OCI-LY7 (cell line): ENCODE measurements around the gene EXOC1L. TPM values are rescaled to one million over a fixed set of nuclear protein-coding genes. Genes with fewer than 3 reads are reported as not detected.

Experiments used
- BruUV-seq: library from RNA; stranded (reverse); fragments of 400-500 nt; replicated peaks from 2 replicates; lab custom pipeline; 2021; lab: Mats Ljungman, UMichigan
- CTCF ChIA-PET: fragments of 300-600 bp; sonication (Branson Sonifier 250); formaldehyde crosslinking; loops from one replicate; lab custom pipeline; 2022; ENCODE audit warnings: antibody characterized with exemption; ENCODE audit not compliant: unreplicated experiment; lab: Charles Lee
- POLR2A ChIA-PET: fragments of 300-600 bp; sonication (Branson Sonifier 250); formaldehyde crosslinking; loops from one replicate; lab custom pipeline; 2022; ENCODE audit warnings: antibody characterized with exemption; lab: Charles Lee
- DNase-seq: peaks from one replicate; pipeline ENCODE4 v3.0.0-alpha.2; 2015; ENCODE audit warnings: low spot score
- H2AFZ ChIP-seq: fragments of 200-600 bp; sonication (generic), shearing (Covaris generic); 2 replicates; pipeline ENCODE4 v1.6.1; 2014; ENCODE audit warnings: mild to moderate bottlenecking, antibody characterized with exemption, low read length, moderate library complexity
- H3K27ac ChIP-seq: fragments of 200-600 bp; sonication (generic); 2 replicates; pipeline ENCODE4 v1.5.1; 2014; ENCODE audit warnings: mixed run types, low read depth, mild to moderate bottlenecking, moderate library complexity, low read length, inconsistent platforms; ENCODE audit not compliant: poor library complexity, severe bottlenecking
- H3K36me3 ChIP-seq: fragments of 200-600 bp; sonication (generic); 2 replicates; pipeline ENCODE4 v1.6.1; 2014; ENCODE audit warnings: mild to moderate bottlenecking, antibody characterized with exemption, low read length, moderate library complexity, mixed read lengths; ENCODE audit not compliant: insufficient read depth
- H3K4me1 ChIP-seq: fragments of 200-600 bp; sonication (generic); 2 replicates; pipeline ENCODE4 v1.5.1; 2014; ENCODE audit warnings: mild to moderate bottlenecking, low read length; ENCODE audit not compliant: insufficient read depth, poor library complexity, severe bottlenecking
- H3K4me2 ChIP-seq: fragments of 200-600 bp; sonication (generic); 2 replicates; pipeline ENCODE4 v1.6.1; 2014; ENCODE audit warnings: mild to moderate bottlenecking, low read length
- H3K4me3 ChIP-seq: fragments of 200-600 bp; sonication (generic); 2 replicates; pipeline ENCODE4 v1.5.1; 2014; ENCODE audit warnings: mild to moderate bottlenecking, low read depth, low read length; ENCODE audit not compliant: poor library complexity, severe bottlenecking
- H3K79me2 ChIP-seq: fragments of 200-600 bp; sonication (generic); 2 replicates; pipeline ENCODE4 v1.6.1; 2016; ENCODE audit warnings: low read depth, mild to moderate bottlenecking, low read length, moderate library complexity, mixed read lengths; ENCODE audit not compliant: insufficient read depth
- H3K9me2 ChIP-seq: fragments of 200-600 bp; sonication (generic); 2 replicates; pipeline ENCODE4 v1.6.1; 2016; ENCODE audit warnings: mild to moderate bottlenecking, low read length, mixed read lengths; ENCODE audit not compliant: insufficient read depth
- H3K9me3 ChIP-seq: fragments of 200-600 bp; sonication (generic); 2 replicates; pipeline ENCODE4 v1.6.1; 2014; ENCODE audit warnings: mild to moderate bottlenecking, mixed run types, low read length, mixed read lengths
- H4K20me1 ChIP-seq: fragments of 200-600 bp; sonication (generic); 2 replicates; pipeline ENCODE4 v1.6.1; 2014; ENCODE audit warnings: mild to moderate bottlenecking, antibody characterized with exemption, low read length, moderate library complexity, mixed read lengths; ENCODE audit not compliant: insufficient read depth
- EZH2phosphoT487 ChIP-seq: fragments of 200-600 bp; sonication (generic); IDR thresholded peaks from 2 replicates; pipeline ENCODE4 v1.6.1; 2018; ENCODE audit warnings: low read depth, borderline replicate concordance, mild to moderate bottlenecking, mixed run types, antibody characterized with exemption, low read length, moderate library complexity, mixed read lengths
- intact Hi-C: fragments of 100-400 bp; cut with micrococcal nuclease; formaldehyde crosslinking; loops from one replicate; pipeline ENCODE4 v1.10.0; 2022; ENCODE audit not compliant: unreplicated experiment
- total RNA-seq, 2 experiments: library from RNA; depleted of rRNA in 1 of 2; stranded (reverse); fragments of >200 nt in 1 of 2; shearing (Covaris generic) in 1 of 2; gene quantifications; 2 replicates each; pipeline ENCODE4 v1.2.3, GENCODE V29; 2014 to 2022
- TF ChIP-seq, protein P1 (sequence below): fragments of 200-600 bp; sonication (generic); conservative IDR thresholded peaks from 2 replicates; pipeline ENCODE4 v1.5.1; 2014; ENCODE audit warnings: mild to moderate bottlenecking, antibody characterized with exemption, low read length, moderate library complexity, mixed read lengths

The EXOC1L gene
- total RNA-seq, 2 experiments from 2014 or later: not detected

DNA sequence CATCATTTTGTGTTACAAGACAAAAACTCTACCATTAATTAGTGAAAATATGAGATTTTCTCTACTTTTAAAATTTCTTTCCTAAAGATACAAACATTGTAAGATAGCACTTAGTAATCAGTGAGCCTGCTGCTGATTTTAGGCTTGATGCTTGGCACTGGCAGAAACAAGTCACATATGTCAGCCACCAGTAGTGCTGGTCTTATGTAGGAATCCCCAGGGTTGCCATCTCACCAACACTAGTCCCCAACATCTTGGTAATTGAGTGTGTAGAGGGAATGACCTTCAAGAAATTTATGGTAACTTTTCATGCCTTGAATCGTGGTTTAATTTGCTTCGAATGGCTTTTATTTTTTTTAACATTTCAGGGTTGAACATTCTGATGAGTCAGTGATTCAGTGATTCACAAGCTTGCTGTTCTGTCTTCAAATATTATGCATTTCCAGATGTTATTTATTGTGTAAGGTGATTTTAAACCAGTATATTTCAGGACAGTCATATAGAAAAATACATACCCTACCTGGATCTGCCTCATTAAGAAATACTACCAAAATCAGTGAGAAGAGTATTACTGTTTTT is 45.7 kb downstream of the EXOC1L start:
- Histone ChIP-seq H3K79me2 (no peaks in the 10 kb centered on the region), H3K4me2 (no peak overlapping the region), H3K27ac (no peak overlapping the region), H4K20me1 (no peaks in the 10 kb centered on the region), H3K36me3 (peaks cover 62% of the 10 kb centered on the region), H3K4me3 (no peak overlapping the region), H3K9me3 (no peaks in the 10 kb centered on the region), H3K4me1 (no peaks in the 10 kb centered on the region), H2AFZ (no peak overlapping the region), H3K9me2 (no peaks in the 10 kb centered on the region)
- no peak for DNase-seq
- ChIA-PET CTCF (no interaction called here), POLR2A (interaction anchor here (0.6 to 1.3 kb wide), 5 partner anchors 12 to 520 kb away, joined by 3 to 8 read pairs (median 3); partner anchors contain the start of gene EXOC1)
- intact Hi-C loops: loop anchor here (5.0 to 10.0 kb wide), 2 partner anchors 439 to 518 kb away; partner anchors contain the start of gene SRD5A3
- BruUV-seq: no TSS peak
- TF ChIP-seq EZH2phosphoT487: no peak
- TF ChIP-seq, protein P1, sequence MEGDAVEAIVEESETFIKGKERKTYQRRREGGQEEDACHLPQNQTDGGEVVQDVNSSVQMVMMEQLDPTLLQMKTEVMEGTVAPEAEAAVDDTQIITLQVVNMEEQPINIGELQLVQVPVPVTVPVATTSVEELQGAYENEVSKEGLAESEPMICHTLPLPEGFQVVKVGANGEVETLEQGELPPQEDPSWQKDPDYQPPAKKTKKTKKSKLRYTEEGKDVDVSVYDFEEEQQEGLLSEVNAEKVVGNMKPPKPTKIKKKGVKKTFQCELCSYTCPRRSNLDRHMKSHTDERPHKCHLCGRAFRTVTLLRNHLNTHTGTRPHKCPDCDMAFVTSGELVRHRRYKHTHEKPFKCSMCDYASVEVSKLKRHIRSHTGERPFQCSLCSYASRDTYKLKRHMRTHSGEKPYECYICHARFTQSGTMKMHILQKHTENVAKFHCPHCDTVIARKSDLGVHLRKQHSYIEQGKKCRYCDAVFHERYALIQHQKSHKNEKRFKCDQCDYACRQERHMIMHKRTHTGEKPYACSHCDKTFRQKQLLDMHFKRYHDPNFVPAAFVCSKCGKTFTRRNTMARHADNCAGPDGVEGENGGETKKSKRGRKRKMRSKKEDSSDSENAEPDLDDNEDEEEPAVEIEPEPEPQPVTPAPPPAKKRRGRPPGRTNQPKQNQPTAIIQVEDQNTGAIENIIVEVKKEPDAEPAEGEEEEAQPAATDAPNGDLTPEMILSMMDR: no peak

DNA sequence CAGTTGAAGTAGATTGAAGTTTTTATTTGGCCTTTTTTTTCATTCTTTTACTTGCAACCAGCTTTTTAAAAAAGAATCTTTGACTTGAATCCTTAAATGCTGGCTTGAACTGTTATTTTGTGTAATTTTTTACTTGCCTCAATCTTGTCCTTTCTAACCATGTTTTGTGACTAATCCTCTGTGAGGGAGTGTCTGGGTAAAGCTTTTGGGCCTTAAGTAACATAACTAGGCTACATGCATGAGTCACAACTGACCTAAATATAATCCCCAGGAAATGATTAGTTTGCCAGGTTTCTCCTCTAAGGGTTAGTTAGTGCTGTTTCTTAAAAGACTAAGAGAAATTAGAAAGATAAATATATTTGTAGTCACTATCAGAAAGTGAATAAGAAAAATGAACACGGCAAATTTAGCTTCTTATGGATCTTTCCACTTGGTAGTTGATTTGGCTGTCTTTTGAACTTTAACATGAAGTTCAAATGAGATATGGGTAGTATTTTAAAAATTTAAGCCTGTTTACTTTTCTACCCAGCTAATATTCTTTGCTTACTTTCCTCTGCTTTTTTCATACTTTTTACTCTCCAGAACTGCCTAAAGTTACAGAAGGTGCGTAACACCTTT is 46.8 kb downstream of the EXOC1L start:
- CTCF ChIA-PET: no interaction called here
- H3K9me2 ChIP-seq: no peaks in the 10 kb centered on the region
- no peak overlapping the region for H3K4me2 ChIP-seq
- intact Hi-C loops: loop anchor here (5.0 to 10.0 kb wide), 2 partner anchors 438 to 519 kb away; partner anchors contain the start of gene SRD5A3
- no peak overlapping the region for H3K4me3 ChIP-seq
- H3K9me3 ChIP-seq: no peaks in the 10 kb centered on the region
- no peak overlapping the region for H2AFZ ChIP-seq
- no peaks in the 10 kb centered on the region for H3K79me2 ChIP-seq
- no peaks in the 10 kb centered on the region for H4K20me1 ChIP-seq
- no peak overlapping the region for H3K27ac ChIP-seq
- DNase-seq: no peak
- no peaks in the 10 kb centered on the region for H3K4me1 ChIP-seq
- BruUV-seq: no TSS peak
- POLR2A ChIA-PET: interaction anchor here (0.6 to 1.4 kb wide), 8 partner anchors 11 to 521 kb away, joined by 3 to 5 read pairs (median 3); no protein-coding TSS in a partner anchor
- TF ChIP-seq, protein P1: no peak
- TF ChIP-seq EZH2phosphoT487: no peak
- H3K36me3 ChIP-seq: peaks cover 64% of the 10 kb centered on the region
